Psoas muscle (tissue), 8 donors: ENCODE results near the gene IMPDH1. TPM values are rescaled to one million over a fixed set of nuclear protein-coding genes. Genes with fewer than 3 reads are reported as not detected.

ENCODE experiments used
- ATAC-seq, 4 donors: fragments of 200-7000 bp; cut with Tn5 transposase; one replicate each; pipeline ENCODE4 v1.9.1; 2020; ENCODE audit warnings: moderate library complexity in 3 of 4, mild to moderate bottlenecking in 2 of 4
- DNase-seq, 2 donors: peaks; one replicate each; pipeline ENCODE4 v3.0.0-alpha.2; 2020
- H3K27ac ChIP-seq: fragments of 200-600 bp; one replicate; pipeline ENCODE4 v1.8.0; 2022
- H3K27me3 ChIP-seq, 3 donors: fragments of 200-600 bp in 1 of 3; one replicate each; pipeline versions ENCODE4 v1.6.1 to v1.8.0; 2013 to 2022; ENCODE audit warnings: low read length in 2 of 3, mild to moderate bottlenecking in 2 of 3, moderate library complexity in 1 of 3; ENCODE audit not compliant: insufficient read depth in 3 of 3
- H3K36me3 ChIP-seq, 2 donors: fragments of 200-600 bp in 1 of 2; one replicate each; pipeline versions ENCODE4 v1.6.1 to v1.8.0; 2013 to 2022; ENCODE audit warnings: low read depth in 1 of 2, mild to moderate bottlenecking in 1 of 2, moderate library complexity in 1 of 2; ENCODE audit not compliant: insufficient read depth in 1 of 2
- H3K4me1 ChIP-seq: fragments of 200-600 bp; one replicate; pipeline ENCODE4 v1.8.0; 2022
- H3K4me3 ChIP-seq: fragments of 200-600 bp; one replicate; pipeline ENCODE4 v1.8.0; 2022; ENCODE audit warnings: mild to moderate bottlenecking
- H3K9me3 ChIP-seq: fragments of 200-600 bp; one replicate; pipeline ENCODE4 v1.8.0; 2022
- CTCF ChIP-seq: fragments of 200-600 bp; IDR thresholded peaks from one replicate; pipeline ENCODE4 v1.8.0; 2022; ENCODE audit warnings: antibody characterized with exemption
- WGBS, 3 donors: extraction: QIAGEN DNeasy Blood & Tissue Kit; methylation state at CpG; one replicate each; pipeline versions ENCODE4 v1.1.6 to v1.1.7; 2013; 5-methylcytosine and 5-hydroxymethylcytosine counted together
- intact Hi-C, 2 donors: fragments of 100-400 bp; cut with DNase I; formaldehyde crosslinking; loops; one replicate each; pipeline versions ENCODE4 v1.11.0 to v1.14.2; 2022
- polyA plus RNA-seq, 3 donors: library from polyadenylated mRNA; stranded (reverse); fragments of 200-250 nt; gene quantifications; one replicate each; pipeline ENCODE4 v1.2.3, GENCODE V29; 2013
- total RNA-seq, 4 donors: library from RNA; stranded (reverse); fragmentation: NEBNext Ultra II Directional in 2 of 4; extraction: Animal tissue kit (Norgen Biotek cat#: 25700) in 2 of 4; gene quantifications; one replicate each; pipeline versions ENCODE4 v1.2.1 to v1.2.4, GENCODE V29; 2021 to 2023
- donor health status: healthy with polysubstance abuse.
- donor health status: DM: no; HTN: no; CAD: no; lungs with moderate emphysema.
- donor health status: Bipolar disorder and iron deficiency.
- donor health status: healthy.
- donor health status: DM: yes; HTN: yes; CAD: no.
- donor health status: DM: no; HTN: no; CAD: no.
- donor health status: DM: no; HTN: no; CAD: no.
- donor health status: DM: yes; HTN: yes; CAD: no.

Gene IMPDH1
- total and polyA plus RNA-seq, 7 donors: 5.6 to 10.3 (median 8.6) TPM

GRCh38 chr7:128344431-128344774 is 65.4 kb downstream of the IMPDH1 start:
- peaks cover 3 to 14% of the 10 kb centered on the region in 2 donors for H3K36me3 ChIP-seq
- no peak for DNase-seq
- no peak for TF ChIP-seq CTCF
- no peaks in the 10 kb centered on the region for H3K9me3 ChIP-seq
- 93 to 95% (median 94%) methylated on average over 5 of the region's 5 CpGs for WGBS, 3 donors
- H3K4me1 ChIP-seq: peaks cover 19% of the 10 kb centered on the region
- no peak overlapping the region for H3K27ac ChIP-seq
- H3K27me3 ChIP-seq: no peaks in the 10 kb centered on the region
- intact Hi-C loops: no loop called here
- peak overlapping the region; percentile 83 for H3K4me3 ChIP-seq
- ATAC-seq: no peak

GRCh38 chr7:128343554-128344430 is 66.0 kb downstream of the IMPDH1 start, which contains the start of gene RBM28:
Gene RBM28, minus strand, starts transcription at chr7:128343908. Its CDS starts 115 bp downstream, at chr7:128343793.
- DNase-seq (peak; percentile 86 to 92), ATAC-seq (peak; percentile 91 to 95 (median 93))
- H3K36me3 ChIP-seq: peaks cover 3 to 20% of the 10 kb centered on the region in 2 donors
- peaks cover 19% of the 10 kb centered on the region for H3K4me1 ChIP-seq
- intact Hi-C loops: no loop called here
- no peaks in the 10 kb centered on the region for H3K27me3 ChIP-seq
- WGBS, 3 donors: 12% methylated on average over 49 of the region's 49 CpGs
- no peak for TF ChIP-seq CTCF
- peak within 1 kb of the TSS; percentile 83 for H3K4me3 ChIP-seq
- no peaks in the 10 kb centered on the region for H3K9me3 ChIP-seq
- peak within 1 kb of the TSS; percentile 85 for H3K27ac ChIP-seq

Other genes starting within 250 kb of the IMPDH1 start
- under 1 TPM; 0.15 to 0.69 (median 0.31) TPM for gene LEP, start 168.7 kb downstream of the IMPDH1 start, total RNA-seq
- gene LEP, start 168.7 kb downstream of the IMPDH1 start, polyA plus RNA-seq: under 1 TPM; 0.08 to 0.78 (median 0.12) TPM
- 10 to 100 TPM; 22.8 to 33.4 (median 28.7) TPM for gene RBM28, start 66.1 kb downstream of the IMPDH1 start, total RNA-seq
- 10 to 100 TPM; 26.0 to 45.0 (median 38.2) TPM for gene RBM28, start 66.1 kb downstream of the IMPDH1 start, polyA plus RNA-seq
- gene PRRT4, start 48.3 kb downstream of the IMPDH1 start, total RNA-seq: 10 to 100 TPM in 2 of 4 donors, 1 to 10 TPM in 2; 2.0 to 27.7 (median 8.1) TPM
- 1 to 10 TPM in 2 of 3 donors, under 1 TPM in 1; 0.87 to 3.5 (median 3.0) TPM for gene PRRT4, start 48.3 kb downstream of the IMPDH1 start, polyA plus RNA-seq
- 1 to 10 TPM; 1.9 to 6.0 (median 2.8) TPM for gene HILPDA, start 45.9 kb upstream of the IMPDH1 start, total RNA-seq
- 1 to 10 TPM; 4.1 to 9.7 (median 8.5) TPM for gene HILPDA, start 45.9 kb upstream of the IMPDH1 start, polyA plus RNA-seq
- 10 to 100 TPM; 18.1 to 29.2 (median 21.8) TPM for gene METTL2B, start 66.8 kb upstream of the IMPDH1 start, total RNA-seq
- 10 to 100 TPM; 11.8 to 26.0 (median 24.2) TPM for gene METTL2B, start 66.8 kb upstream of the IMPDH1 start, polyA plus RNA-seq